GM18507 (cell line): ENCODE data around the gene SHISA5.
"Not testable (repeated sequence)": the region's sequence is repeated elsewhere in the genome, so short reads cannot be mapped to it uniquely, and the experiment has no call there.

Source experiments
- DNase-seq: peaks from one replicate; pipeline ENCODE4 v3.0.0; 2011; ENCODE audit warnings: low read depth; ENCODE audit not compliant: insufficient read length; ENCODE audit errors: extremely low spot score
- FAIRE-seq: peaks from 2 replicates; lab custom pipeline; 2011; peaks lifted over from hg19 to GRCh38; lab: Jason Lieb, UNC

SHISA5 gene

GRCh38 chr3:48465531-48466378 is 38.2 kb downstream of the SHISA5 start:
- FAIRE-seq (peak; percentile 84), DNase-seq (peak; percentile 89)

GRCh38 chr3:48465237-48465530 is 38.8 kb downstream of the SHISA5 start:
- FAIRE-seq (no peak), DNase-seq (no peak)

- DNase-seq (no peak), FAIRE-seq (no peak)
Measured at GRCh38 chr3:48464713-48465221, 39.2 kb downstream of the SHISA5 start.

GRCh38 chr3:48463703-48464102 is 40.3 kb downstream of the SHISA5 start:
- DNase-seq (no peak), FAIRE-seq (no peak)

- not testable (repeated sequence) for FAIRE-seq, DNase-seq
Measured at GRCh38 chr3:48461767-48462166, 42.2 kb downstream of the SHISA5 start.

- no peak for DNase-seq
- no peak for FAIRE-seq
Measured at GRCh38 chr3:48460517-48460902, 43.5 kb downstream of the SHISA5 start.

GRCh38 chr3:48459773-48460516 is 44.0 kb downstream of the SHISA5 start:
- DNase-seq (no peak), FAIRE-seq (no peak)

GRCh38 chr3:48459331-48459730 is 44.6 kb downstream of the SHISA5 start:
- FAIRE-seq (no peak), DNase-seq (no peak)

- DNase-seq (no peak), FAIRE-seq (no peak)
Measured at GRCh38 chr3:48456456-48456855, 47.5 kb downstream of the SHISA5 start.

- DNase-seq = no peak
- FAIRE-seq = no peak
Measured at GRCh38 chr3:48451270-48451669, 52.7 kb downstream of the SHISA5 start.

- DNase-seq (peak; percentile 89), FAIRE-seq (peak; percentile 86)
Measured at GRCh38 chr3:48446425-48447193, 57.4 kb downstream of the SHISA5 start, which contains the start of gene ATRIP. ATRIP (plus strand) TSS chr3:48446737; CDS start chr3:48446846, 109 bp downstream.

GRCh38 chr3:48446043-48446424 is 57.9 kb downstream of the SHISA5 start:
- FAIRE-seq (no peak), DNase-seq (no peak)

GRCh38 chr3:48445277-48445882 is 58.6 kb downstream of the SHISA5 start:
- DNase-seq (no peak), FAIRE-seq (no peak)

- DNase-seq (no peak), FAIRE-seq (no peak)
Measured at GRCh38 chr3:48441940-48442339, 62.0 kb downstream of the SHISA5 start.

- no peak for DNase-seq
- FAIRE-seq = peak; percentile 39
Measured at GRCh38 chr3:48440590-48440958, 63.4 kb downstream of the SHISA5 start.

GRCh38 chr3:48439820-48440589 is 64.0 kb downstream of the SHISA5 start, which contains the start of the genes CCDC51 and TMA7:
CCDC51 (minus strand) TSS chr3:48440119; CDS start chr3:48435128, 4,991 bp downstream.
TMA7 (plus strand) TSS chr3:48440257; CDS start chr3:48440297, 40 bp downstream.
- peak; percentile 99 for DNase-seq

GRCh38 chr3:48437812-48438211 is 66.2 kb downstream of the SHISA5 start:
- DNase-seq (no peak), FAIRE-seq (peak; percentile 26)

More at GRCh38 chr3:48439820-48440589, 64.0 kb downstream of the SHISA5 start, which contains the start of the genes CCDC51 and TMA7:
- FAIRE-seq = peak; percentile 99

- FAIRE-seq (no peak), DNase-seq (no peak)
Measured at GRCh38 chr3:48436855-48437254, 67.1 kb downstream of the SHISA5 start.

- DNase-seq (no peak), FAIRE-seq (no peak)
Measured at GRCh38 chr3:48436477-48436787, 67.5 kb downstream of the SHISA5 start.
